Activated effector memory CD4-positive, alpha-beta T cell treated with anti-CD3 and anti-CD28 coated beads, Interleukin-2, amount 50 U/mL, for 16 hours (primary cell): Measurements from ENCODE around the gene DOCK3.
"Not testable (repeated sequence)": the region's sequence is repeated elsewhere in the genome, so short reads cannot be mapped to it uniquely, and the experiment has no call there.

ENCODE experiments used
- DNase-seq: peaks from one replicate; pipeline ENCODE4 v3.0.0-alpha.2; 2020

The DOCK3 gene

GRCh38 chr3:50913260-50913659 lies 238.5 kb downstream of the DOCK3 start:
- DNase-seq, result no peak

- not testable (repeated sequence) for DNase-seq
These were observed 247.3 kb downstream of the DOCK3 start for GRCh38 chr3:50922071-50922470.

GRCh38 chr3:50923955-50924354 lies 249.2 kb downstream of the DOCK3 start:
- no peak for DNase-seq

- no peak for DNase-seq
These were observed 249.9 kb downstream of the DOCK3 start for GRCh38 chr3:50924638-50925037.

DNA sequence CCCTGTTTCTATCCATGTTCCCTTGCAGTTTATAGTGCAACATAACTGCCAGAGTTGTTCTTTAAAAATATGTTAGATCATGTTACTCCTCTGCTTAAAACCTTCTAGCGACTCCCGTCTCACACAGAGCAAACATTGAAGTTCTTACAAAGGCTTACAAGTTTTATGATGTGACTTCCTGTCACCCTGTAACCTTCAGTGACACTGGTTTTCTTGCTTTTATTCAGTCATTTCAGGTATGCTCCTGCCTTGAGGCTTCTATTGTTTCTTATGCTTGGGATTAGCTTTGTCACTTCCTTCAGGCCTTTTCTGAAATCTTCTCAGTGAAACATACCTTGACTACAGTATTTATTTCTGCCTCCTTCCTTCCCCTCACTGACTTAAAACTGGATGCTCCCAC lies 252.1 kb downstream of the DOCK3 start:
- no peak for DNase-seq

DNA sequence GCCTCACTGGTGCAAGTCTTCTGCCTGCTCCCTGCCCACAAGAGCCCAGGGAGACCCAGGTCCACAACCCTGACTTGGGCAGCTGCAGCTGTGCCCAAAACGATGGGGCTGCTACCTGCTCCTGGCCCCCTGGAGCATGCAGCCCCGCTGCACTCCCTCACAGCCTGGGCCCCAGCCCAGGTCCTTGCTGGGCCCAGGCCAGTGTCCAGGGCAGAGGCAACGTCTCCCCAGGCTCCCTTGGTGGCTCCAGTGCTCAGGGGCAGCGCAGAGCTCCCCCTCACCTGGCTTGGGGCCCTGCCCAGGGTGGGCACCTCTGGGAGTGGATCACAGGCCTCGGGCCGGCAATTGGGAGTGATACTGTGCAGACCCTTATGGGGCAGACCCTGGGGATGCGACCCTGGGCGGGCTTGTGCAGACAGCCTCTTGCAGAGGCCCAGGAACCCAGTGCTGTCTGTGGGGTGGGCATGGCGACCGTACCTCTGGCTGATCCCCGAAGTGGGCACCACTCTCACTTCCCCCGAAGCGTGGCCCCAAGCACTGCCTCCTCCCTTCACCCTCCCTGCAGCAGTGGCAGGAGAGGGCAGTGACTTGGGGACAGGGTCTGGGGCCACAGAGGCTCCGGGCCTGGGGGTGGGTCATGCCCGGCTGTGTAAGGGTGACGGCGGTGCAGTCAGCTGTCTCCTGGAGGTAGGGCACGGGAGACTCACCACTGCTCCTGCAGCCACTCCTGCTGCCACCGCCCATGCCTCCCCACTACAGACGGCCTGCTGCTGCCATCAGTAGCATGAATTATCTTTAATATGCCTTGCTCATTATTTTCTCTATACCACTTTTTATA lies 255.9 kb downstream of the DOCK3 start:
- DNase-seq, result no peak

GRCh38 chr3:50932918-50933317 lies 258.2 kb downstream of the DOCK3 start:
- DNase-seq, result not testable (repeated sequence)

GRCh38 chr3:50936389-50936788 lies 261.7 kb downstream of the DOCK3 start:
- DNase-seq, result no peak

GRCh38 chr3:50947419-50947818 lies 272.7 kb downstream of the DOCK3 start:
- DNase-seq, result no peak

DNA sequence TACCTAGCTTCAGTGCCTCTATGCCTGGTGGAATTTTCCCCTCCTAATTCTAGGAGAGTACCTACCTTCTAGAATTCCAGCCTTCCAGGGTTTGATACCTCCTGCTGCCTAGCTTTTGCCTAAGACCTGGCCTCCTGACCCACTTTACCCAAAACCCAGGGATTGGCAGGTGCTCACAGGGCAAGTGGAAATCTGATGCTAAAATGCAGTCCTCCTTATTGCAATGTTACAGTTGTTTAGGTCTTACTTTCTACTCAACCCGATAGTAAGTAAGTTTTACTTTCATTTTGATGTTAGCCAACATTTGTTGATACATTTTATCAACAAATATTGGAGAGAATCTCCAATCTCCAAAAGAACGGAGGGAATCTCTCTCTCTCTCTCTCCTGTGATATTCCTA lies 275.9 kb downstream of the DOCK3 start:
- DNase-seq, result no peak

- no peak for DNase-seq
These were observed 279.2 kb downstream of the DOCK3 start for GRCh38 chr3:50953825-50954414.

DNA sequence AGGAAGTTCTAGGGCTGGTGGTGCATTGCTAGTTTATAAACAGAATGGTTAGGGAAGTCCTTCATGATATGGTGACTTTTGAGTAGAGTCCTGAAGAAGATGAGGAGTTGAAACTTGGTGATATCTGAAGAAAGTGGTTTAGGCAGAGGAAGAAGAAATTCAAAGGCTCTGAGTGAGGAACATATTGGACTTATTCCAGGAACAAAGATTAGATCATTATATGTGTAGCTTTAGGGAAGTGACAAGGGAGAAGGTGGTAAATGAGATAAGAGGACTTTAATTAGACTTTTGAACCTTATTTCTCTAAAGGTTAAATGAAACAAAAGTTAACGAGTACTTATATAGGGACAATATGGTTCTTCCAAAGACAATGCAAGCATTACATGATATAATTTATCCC lies 286.7 kb downstream of the DOCK3 start:
- DNase-seq, result no peak

GRCh38 chr3:50971487-50971924 lies 296.8 kb downstream of the DOCK3 start:
- DNase-seq, result peak; percentile 74

- no peak for DNase-seq
These were observed 297.3 kb downstream of the DOCK3 start for GRCh38 chr3:50972029-50972428.

DNA sequence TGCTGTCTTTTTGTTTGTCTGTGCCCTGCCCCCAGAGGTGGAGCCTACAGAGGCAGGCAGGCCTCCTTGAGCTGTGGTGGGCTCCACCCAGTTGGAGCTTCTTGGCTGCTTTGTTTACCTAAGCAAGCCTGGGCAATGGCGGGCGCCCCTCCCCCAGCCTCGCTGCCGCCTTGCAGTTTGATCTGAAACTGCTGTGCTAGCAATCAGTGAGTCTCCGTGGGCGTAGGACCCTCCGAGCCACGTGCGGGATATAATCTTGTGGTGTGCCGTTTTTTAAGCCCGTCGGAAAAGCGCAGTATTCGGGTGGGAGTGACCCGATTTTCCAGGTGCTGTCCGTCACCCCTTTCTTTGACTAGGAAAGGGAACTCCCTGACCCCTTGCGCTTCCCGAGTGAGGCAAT lies 303.9 kb downstream of the DOCK3 start:
- not testable (repeated sequence) for DNase-seq

DNA sequence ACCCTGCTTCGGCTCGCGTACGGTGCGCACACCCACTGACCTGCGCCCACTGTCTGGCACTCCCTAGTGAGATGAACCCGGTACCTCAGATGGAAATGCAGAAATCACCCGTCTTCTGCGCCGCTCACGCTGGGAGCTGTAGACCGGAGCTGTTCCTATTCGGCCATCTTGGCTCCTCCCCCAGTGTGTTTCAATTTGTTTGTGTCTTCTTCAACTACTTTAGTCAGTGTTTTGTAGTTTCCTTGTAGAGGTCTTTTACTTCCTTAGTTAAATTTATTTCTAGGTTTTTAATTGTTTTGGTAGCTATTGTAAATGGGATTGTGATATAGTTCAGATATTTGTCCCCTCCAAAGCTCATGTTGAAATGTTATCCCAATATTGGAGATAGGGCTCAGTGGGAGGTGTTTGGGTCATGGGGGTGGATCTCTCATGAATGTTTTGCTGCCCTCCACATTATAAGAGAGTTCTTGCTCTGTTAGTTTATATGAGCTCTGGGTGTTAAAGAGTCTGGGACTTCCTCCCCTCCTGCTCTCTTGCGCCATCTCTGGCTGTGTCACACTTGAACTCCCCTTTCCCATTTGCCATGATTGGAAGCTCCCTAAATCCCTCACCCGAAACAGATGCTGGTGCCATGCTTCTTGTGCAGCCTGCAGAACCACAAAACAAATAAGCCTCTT lies 304.4 kb downstream of the DOCK3 start:
- DNase-seq, result no peak

- DNase-seq, result no peak
These were observed 308.0 kb downstream of the DOCK3 start for GRCh38 chr3:50982540-50983325.

DNA sequence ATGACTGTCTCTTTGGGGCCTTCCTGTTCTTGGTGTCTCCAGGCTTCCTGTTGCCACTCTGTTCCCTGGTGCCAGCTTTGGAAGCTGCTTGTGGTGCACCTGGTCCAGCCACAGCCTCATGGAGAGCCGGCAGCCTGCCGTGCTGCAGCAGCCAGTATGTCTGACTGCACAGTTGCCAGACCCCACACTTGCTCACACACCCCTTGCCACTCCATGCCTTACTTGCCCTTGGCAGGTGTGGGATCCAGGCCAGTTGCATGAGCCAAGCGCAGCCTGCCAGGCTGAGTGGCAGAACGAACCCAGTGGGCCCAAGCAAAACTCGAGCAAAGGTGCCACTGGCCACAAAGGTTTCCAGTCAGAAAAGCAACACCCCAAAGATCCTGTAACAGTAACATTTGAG lies 309.2 kb downstream of the DOCK3 start:
- no peak for DNase-seq

GRCh38 chr3:50985893-50986292 lies 311.2 kb downstream of the DOCK3 start:
- no peak for DNase-seq

GRCh38 chr3:50986726-50987125 lies 312.0 kb downstream of the DOCK3 start:
- DNase-seq, result no peak

DNA sequence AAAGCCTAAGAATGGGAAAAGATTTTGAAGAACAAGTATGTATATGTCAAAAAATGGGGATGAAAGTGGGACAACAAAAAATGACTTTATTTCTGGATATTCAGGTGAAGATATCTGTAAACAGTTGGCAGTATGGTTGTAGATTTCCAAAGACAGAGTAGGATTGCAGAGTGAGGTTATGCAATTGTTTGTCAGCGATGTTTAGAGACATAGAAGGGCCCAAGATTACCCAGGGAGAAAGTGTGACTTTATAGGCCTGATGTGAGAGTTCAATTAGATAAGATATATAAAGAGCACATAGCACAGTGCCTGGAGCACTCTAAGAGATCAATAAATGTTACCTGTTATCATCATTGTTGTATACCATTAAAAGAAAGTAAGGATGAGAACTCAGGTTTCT lies 319.8 kb downstream of the DOCK3 start:
- no peak for DNase-seq

GRCh38 chr3:50995085-50995824 lies 320.5 kb downstream of the DOCK3 start:
- DNase-seq, result no peak
